Measurements from ENCODE around the gene SLC13A3. TPM values are rescaled to one million over a fixed set of nuclear protein-coding genes. Genes with fewer than 3 reads are reported as not detected.

The SLC13A3 gene
- total RNA-seq = under 1 TPM in 2 of 3 donors, not detected in 1; 0.63 TPM
- 0.45 TPM for total RNA-seq (2013)

GRCh38 chr20:46651091-46651962, at the start of gene SLC13A3:
TSS of gene SLC13A3 (minus strand) at chr20:46651459. CDS start at chr20:46651421, 38 bp downstream.
- DNase-seq (no peak), ATAC-seq (no peak)
- Histone ChIP-seq H3K27me3 (ENCODE audit: control insufficient read depth, insufficient read depth, low read length) (peaks cover 13% of the 10 kb centered on the region), H3K4me1 (ENCODE audit: control insufficient read depth, insufficient read depth, low read length) (no peaks in the 10 kb centered on the region), H3K36me3 (ENCODE audit: control insufficient read depth, insufficient read depth, low read length) (no peaks in the 10 kb centered on the region), H3K4me3 (ENCODE audit: low read length) (no peak within 1 kb of the TSS), H3K9me3 (ENCODE audit: control insufficient read depth, insufficient read depth, low read length) (no peaks in the 10 kb centered on the region), H3K27ac (ENCODE audit: low read length) (no peak within 1 kb of the TSS)
- no peak for TF ChIP-seq CTCF (IDR thresholded peaks at IDR 0.05)
- H3K9me3 Mint-ChIP-seq = no peaks in the 10 kb centered on the region
- intact Hi-C loops (cut with micrococcal nuclease) = no loop called here
- H3K4me1 Mint-ChIP-seq = peaks cover 0 to 5% of the 10 kb centered on the region in 2 donors
- H3K36me3 Mint-ChIP-seq = peaks cover 8% of the 10 kb centered on the region
- no peak within 1 kb of the TSS for H3K4me3 Mint-ChIP-seq
- H3K27me3 Mint-ChIP-seq (ENCODE audit: low read depth in 2 of 2) = peaks cover 33 to 47% of the 10 kb centered on the region in 2 donors
- 22% methylated on average over 55 of the region's 55 CpGs for WGBS (ENCODE audit: insufficient coverage)
- no peak within 1 kb of the TSS for H3K27ac Mint-ChIP-seq

- Mint-ChIP-seq H3K27ac (no peak overlapping the region), H3K4me1 (no peaks in the 10 kb centered on the region), H3K27me3 (ENCODE audit: low read depth in 2 of 2) (peaks cover 16 to 44% of the 10 kb centered on the region in 2 donors), H3K36me3 (no peaks in the 10 kb centered on the region), H3K4me3 (no peak overlapping the region), H3K9me3 (no peaks in the 10 kb centered on the region)
- DNase-seq = no peak
- Histone ChIP-seq H3K4me1 (ENCODE audit: control insufficient read depth, insufficient read depth, low read length) (no peaks in the 10 kb centered on the region), H3K4me3 (ENCODE audit: low read length) (no peak overlapping the region), H3K9me3 (ENCODE audit: control insufficient read depth, insufficient read depth, low read length) (no peaks in the 10 kb centered on the region), H3K27ac (ENCODE audit: low read length) (no peak overlapping the region), H3K36me3 (ENCODE audit: control insufficient read depth, insufficient read depth, low read length) (no peaks in the 10 kb centered on the region), H3K27me3 (ENCODE audit: control insufficient read depth, insufficient read depth, low read length) (peaks cover 3% of the 10 kb centered on the region)
- ATAC-seq = no peak
- intact Hi-C loops (cut with micrococcal nuclease) = no loop called here
- 88% methylated on average over 1 of the region's 2 CpGs for WGBS (ENCODE audit: insufficient coverage)
- TF ChIP-seq CTCF (IDR thresholded peaks at IDR 0.05) = no peak
Observed at GRCh38 chr20:46701057-46701456, 49.8 kb upstream of the SLC13A3 start.

GRCh38 chr20:46700481-46700880, 49.2 kb upstream of the SLC13A3 start:
- Mint-ChIP-seq H3K27ac (no peak overlapping the region), H3K36me3 (no peaks in the 10 kb centered on the region), H3K9me3 (no peaks in the 10 kb centered on the region), H3K4me3 (no peak overlapping the region), H3K27me3 (ENCODE audit: low read depth in 2 of 2) (peaks cover 16 to 44% of the 10 kb centered on the region in 2 donors), H3K4me1 (no peaks in the 10 kb centered on the region)
- Histone ChIP-seq H3K27ac (ENCODE audit: low read length) (no peak overlapping the region), H3K4me3 (ENCODE audit: low read length) (no peak overlapping the region), H3K9me3 (ENCODE audit: control insufficient read depth, insufficient read depth, low read length) (no peaks in the 10 kb centered on the region), H3K27me3 (ENCODE audit: control insufficient read depth, insufficient read depth, low read length) (peaks cover 3% of the 10 kb centered on the region), H3K36me3 (ENCODE audit: control insufficient read depth, insufficient read depth, low read length) (no peaks in the 10 kb centered on the region), H3K4me1 (ENCODE audit: control insufficient read depth, insufficient read depth, low read length) (no peaks in the 10 kb centered on the region)
- intact Hi-C loops (cut with micrococcal nuclease) = no loop called here
- ATAC-seq (no peak), DNase-seq (no peak)
- TF ChIP-seq CTCF (IDR thresholded peaks at IDR 0.05) = no peak
- WGBS (ENCODE audit: insufficient coverage) = 94% methylated on average over 6 of the region's 6 CpGs

Measured in natural killer cell (primary cell).